Astrocyte (in vitro differentiated cells and primary cell): Measurements from ENCODE around the gene PACSIN1.

Experiments
- EZH2 ChIP-seq: IDR thresholded peaks from 2 replicates; pipeline ENCODE4 v1.6.1; 2012; ENCODE audit warnings: mild to moderate bottlenecking, low read length, inconsistent platforms; ENCODE audit not compliant: insufficient read depth
- TF ChIP-seq, protein P1 (sequence below): IDR thresholded peaks from 2 replicates; pipeline ENCODE4 v1.5.1; 2011; ENCODE audit warnings: low read depth, mild to moderate bottlenecking, inconsistent platforms, low read length, moderate library complexity; ENCODE audit not compliant: insufficient read depth

DNA sequence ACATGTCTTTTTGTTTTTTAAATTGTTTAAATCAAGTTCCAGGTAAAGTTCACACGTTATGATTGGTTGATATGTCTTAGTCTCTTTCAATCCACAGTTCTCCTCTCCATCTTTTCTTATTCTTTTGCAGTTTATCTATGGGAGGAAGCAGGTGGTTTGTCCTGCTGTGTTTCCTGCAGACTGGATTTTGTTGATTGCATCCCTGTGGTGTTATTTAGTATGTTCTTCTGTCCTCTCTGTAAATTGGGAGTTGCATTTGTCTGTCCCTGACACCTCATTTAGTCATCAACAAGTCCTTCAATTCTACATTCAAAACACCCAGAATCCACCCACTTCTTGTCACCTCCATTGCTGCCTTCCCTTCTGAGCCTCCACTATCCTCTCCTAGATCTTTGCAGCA lies 8.1 kb downstream of the PACSIN1 start:
- TF ChIP-seq, protein P1, sequence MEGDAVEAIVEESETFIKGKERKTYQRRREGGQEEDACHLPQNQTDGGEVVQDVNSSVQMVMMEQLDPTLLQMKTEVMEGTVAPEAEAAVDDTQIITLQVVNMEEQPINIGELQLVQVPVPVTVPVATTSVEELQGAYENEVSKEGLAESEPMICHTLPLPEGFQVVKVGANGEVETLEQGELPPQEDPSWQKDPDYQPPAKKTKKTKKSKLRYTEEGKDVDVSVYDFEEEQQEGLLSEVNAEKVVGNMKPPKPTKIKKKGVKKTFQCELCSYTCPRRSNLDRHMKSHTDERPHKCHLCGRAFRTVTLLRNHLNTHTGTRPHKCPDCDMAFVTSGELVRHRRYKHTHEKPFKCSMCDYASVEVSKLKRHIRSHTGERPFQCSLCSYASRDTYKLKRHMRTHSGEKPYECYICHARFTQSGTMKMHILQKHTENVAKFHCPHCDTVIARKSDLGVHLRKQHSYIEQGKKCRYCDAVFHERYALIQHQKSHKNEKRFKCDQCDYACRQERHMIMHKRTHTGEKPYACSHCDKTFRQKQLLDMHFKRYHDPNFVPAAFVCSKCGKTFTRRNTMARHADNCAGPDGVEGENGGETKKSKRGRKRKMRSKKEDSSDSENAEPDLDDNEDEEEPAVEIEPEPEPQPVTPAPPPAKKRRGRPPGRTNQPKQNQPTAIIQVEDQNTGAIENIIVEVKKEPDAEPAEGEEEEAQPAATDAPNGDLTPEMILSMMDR, result no peak
- TF ChIP-seq EZH2, result no peak
